Stimulated activated CD4-positive, alpha-beta T cell treated with anti-CD3 and anti-CD28 coated beads, Interleukin-15, amount 100 ng/mL, for 48 hours (primary cell): Measurements from ENCODE around the gene DIS3L2.

ENCODE experiments used
- DNase-seq, 2 donors: peaks; one replicate each; pipeline ENCODE4 v3.0.0-alpha.2; 2020; ENCODE audit warnings: low read depth in 2 of 2

DIS3L2 gene

DNA sequence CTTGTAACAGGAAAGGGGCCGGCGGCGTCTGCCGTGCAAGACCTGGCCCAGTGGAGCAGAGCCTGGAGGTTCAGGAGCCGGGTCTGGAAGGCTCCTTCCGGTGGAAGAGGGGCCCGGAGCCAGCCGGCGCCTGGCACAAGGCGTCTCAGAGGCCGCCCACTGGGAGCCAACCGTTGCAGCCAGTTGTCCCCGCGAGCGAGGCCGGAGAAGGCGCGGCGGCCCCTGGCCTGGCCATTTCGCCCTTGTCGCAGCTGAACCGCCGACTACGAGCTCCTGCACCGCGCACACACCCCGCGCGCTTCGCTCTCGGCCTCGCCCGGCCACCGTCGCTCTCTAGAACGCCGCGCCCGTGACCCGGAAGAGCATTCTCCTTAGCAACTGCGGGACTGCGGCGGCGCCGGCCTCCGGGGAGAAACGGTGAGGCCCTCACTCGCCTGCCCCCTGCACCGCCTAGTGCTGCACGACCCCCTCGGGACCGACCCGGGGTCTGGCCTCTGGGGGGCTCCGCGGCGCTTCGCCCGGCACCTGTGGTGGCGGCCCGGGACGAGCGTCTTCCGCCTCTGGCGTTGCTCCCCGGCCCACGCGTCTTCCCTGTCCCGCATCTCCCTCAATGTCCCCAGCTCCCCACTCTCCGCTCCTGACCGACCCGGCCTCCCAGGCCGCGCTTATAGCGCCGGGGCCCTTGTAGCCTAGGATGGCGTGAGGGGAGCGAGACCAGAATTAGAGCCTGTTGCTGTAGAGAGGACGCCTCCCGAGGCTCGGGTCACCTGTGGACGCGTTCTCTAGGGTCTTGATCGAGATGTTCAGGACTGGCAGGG is at the start of gene DIS3L2:
TSS of gene DIS3L2 (plus strand) at position 365 of the 818 bp plus-strand sequence. CDS start 53,215 bp downstream, outside the sequence.
- DNase-seq: peak; percentile 59 to 68

DNA sequence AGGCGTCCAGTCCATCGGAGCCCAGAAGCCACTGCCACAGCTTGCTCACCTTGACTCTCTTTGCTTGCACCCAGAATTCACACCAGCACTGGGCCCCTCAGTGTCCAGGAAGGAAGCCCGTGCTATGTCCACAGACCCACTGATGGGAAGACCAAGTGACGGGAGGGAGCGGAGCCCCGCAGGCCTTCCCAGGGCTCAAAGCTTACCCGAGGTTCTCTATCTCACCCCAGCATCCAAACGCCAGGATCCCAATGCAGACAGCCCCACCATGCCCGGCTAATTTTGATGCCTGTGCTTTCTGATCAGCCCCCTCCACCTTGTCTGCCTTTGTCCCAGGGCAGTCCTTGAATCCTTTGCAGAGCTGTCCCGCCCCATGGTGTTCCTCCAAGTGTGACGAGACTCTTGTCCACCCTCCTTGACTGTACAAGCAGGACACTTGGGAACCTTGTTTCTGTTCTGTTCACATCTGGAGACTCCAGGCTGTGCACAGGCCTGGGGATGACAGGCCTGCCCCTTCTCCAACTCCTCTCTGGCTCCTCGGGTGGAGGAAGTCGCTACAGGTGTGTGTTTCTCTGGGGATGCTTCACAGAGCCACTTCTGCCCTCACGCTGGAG is 47.3 kb upstream of the DIS3L2 start:
- no peak for DNase-seq

DNA sequence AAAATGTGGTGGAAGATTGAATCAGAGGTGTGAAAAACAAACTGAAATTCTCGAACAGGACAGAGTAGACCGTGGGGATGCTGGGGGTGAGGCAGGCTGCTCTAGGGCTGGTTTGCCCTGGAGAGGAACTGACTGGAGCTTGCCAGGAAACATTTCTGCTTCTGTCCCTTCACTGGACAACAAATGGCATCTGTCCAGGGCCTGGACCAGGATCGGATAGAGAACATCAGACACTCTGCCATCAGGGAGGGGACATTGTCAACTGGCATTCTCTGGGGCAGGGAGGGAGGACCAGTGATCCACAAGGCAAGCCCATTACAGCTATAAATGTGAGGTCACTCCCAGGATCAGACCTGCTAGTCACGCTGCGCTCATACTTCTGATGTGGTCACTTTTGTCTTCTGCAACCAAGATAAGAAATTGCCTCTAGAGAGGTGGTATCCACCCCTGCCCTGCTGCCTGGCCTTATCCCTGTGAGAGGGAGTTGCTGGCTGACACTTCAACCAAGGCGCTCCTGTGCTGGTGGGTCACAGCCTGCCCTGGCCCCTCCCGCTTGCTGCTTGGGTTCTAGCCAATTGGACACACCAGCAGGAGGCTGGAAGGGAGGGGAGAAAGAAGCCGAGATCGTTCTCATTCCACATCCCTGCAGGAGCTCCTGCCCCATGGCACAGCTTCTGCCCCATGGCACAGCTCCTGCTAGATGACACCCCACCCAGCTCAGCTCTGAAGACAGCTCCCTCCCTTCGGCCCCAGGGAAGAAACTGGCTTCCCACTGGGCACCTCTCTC is 44.0 kb upstream of the DIS3L2 start:
- DNase-seq: no peak

- DNase-seq: no peak
Observed at GRCh38 chr2:231918501-231919330, 42.8 kb upstream of the DIS3L2 start.

- no peak for DNase-seq
Observed at GRCh38 chr2:231919341-231920035, 42.0 kb upstream of the DIS3L2 start.

GRCh38 chr2:231920366-231920765 is 41.1 kb upstream of the DIS3L2 start:
- DNase-seq: no peak

- DNase-seq: no peak
Observed at GRCh38 chr2:231920795-231921194, 40.7 kb upstream of the DIS3L2 start.

- DNase-seq: no peak
Observed at GRCh38 chr2:231922311-231923009, 39.1 kb upstream of the DIS3L2 start.

DNA sequence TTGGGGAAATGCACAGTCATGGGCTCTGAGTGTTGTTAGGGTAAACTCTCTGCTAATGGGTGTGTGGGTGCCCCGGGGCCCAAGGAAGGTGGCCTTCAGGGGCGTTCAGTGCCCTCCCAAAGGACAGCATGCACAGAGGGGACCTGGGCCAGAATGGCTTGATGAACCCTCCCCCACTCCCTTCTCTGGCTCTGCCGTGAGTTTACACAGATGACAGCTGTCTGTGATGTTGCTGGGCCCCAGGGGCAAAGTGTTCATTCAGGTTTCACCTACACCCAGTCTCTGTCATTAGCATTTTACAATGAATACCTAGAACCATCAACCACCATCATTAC is 38.5 kb upstream of the DIS3L2 start:
- DNase-seq: no peak

DNA sequence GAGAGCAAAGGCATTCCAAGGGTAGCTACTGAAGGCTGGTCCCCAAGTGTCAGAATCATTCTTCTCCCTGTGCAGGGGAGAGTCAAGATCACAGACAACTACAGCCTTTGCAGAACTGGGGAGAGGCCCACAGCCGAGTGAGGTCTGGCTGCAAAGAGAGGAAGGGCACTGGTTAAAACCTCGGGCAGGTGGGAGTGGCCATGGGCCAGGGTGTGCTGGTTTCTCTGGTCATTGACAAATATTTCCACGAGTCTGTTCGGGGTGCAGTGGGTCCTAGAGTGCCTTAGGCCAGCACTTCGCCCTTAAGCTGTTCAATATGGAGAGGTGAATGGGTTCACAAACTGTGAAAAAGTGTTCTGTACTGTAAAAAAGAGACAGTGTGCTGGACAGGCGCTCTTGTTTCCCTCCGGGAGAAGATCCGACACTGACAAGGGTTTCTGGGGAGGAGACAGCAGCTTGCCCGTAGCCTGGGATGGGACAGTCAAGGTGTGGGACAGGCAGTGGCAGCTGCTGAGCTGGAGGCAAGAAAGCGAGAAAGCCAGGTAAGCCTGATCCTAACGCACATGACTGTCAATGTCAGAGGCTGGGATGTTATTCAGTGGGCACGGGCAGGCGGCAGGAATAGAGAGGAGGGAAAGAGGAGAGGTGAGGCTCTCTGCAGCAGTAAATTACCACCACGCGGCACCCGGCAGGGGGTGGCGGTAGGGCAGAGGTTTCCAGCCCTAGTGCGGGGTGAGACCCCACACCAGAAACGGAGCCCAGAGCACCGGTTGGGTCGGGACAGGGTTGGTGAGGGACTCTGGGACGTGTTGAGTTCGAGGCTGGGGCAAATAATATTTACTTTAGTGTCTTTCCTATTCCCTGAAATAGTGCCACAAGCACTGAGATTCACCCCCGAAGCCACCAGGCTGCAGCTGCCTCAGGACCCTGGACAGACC is 37.3 kb upstream of the DIS3L2 start:
- no peak for DNase-seq

- no peak for DNase-seq
Observed at GRCh38 chr2:231924889-231925275, 36.6 kb upstream of the DIS3L2 start.

DNA sequence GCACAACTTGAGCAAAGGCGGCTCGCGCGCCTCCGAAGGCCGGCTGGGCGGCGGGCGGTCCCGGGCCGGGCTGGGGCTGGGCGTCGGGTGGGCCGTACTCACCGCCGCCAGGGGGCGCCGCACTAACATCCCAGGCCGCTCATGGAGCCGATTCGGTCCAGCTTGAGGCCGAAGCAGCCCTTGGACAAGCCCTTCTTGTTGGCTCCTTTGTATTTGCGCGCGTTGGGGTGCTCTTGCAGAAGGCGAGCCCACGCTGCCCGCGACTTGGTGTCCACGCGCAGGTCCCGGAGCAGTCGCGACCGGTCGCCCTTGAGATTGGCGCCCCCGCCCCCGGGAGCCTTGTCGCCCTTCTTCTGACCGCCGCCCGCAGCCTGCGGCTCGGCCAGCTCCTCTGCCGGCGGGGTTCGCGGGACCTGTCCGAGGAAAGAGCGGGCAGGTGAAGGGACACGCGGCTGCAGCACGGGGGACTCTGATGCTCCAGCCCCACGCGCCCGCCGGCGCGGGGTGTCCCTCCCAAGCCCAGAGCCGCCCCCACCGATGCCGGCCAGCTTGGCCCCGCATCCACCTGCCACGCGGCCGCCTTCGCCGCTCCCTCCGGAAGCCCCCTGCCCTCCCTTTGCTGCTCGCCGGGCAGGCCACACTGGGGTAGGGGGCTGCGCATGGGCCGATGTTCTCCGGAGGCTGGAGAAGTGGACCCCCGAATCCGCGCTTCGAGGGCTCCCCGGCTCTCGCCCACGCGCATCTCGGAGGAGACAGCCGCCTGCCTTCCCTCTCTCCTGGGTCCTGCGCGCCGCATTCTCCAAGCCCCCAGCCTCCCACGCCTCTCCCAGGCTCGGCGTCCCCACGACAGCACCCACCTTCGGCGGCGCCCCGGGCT is 36.0 kb upstream of the DIS3L2 start:
- DNase-seq: peak; percentile 39 to 50

- peak; percentile 62 to 71 for DNase-seq
Observed at GRCh38 chr2:231926180-231926741, 35.3 kb upstream of the DIS3L2 start, which contains the start of gene NPPC. Gene NPPC, minus strand, starts transcription at chr2:231926396. Its CDS starts 147 bp downstream, at chr2:231926249.

DNA sequence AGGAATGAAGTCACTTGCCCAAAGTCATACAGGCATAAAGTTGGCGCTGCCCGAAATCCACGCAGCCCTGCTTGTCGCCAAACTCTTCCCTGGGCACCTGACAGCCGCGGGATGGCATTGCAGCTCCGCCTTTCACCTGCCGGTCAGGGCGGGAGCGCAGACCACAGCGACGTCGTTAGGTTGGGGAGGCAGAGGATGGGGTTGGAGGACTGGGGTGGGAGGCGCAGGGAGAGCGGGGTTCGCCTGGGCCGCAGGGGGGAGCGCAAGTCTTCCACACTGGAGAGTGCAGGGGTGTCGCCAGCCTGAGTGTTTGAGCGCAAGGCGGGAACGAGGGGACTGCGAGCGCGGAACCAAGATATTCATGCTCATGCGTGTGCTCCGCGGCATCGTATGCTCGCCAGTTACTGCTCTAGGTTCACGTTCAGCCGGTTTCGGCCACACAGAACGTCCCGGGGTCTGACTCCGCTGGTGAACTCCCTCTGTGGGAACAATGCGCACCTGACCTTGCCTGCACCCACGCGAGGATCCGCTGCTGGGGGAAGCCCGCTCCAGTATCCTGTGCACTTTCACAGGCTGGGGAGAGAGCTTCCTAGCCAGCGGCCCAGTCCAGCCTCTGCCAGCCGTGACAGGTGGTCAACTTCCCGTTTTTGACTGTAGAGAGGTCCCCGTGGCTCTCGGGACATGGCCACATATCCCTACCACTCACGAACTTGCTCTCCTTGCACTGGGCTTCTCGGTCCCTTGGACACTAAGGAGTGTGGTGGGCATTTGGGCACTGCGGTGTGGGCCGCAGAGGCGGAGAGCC is 34.5 kb upstream of the DIS3L2 start:
- DNase-seq: peak in 1 of 2 donors; percentile 23

DNA sequence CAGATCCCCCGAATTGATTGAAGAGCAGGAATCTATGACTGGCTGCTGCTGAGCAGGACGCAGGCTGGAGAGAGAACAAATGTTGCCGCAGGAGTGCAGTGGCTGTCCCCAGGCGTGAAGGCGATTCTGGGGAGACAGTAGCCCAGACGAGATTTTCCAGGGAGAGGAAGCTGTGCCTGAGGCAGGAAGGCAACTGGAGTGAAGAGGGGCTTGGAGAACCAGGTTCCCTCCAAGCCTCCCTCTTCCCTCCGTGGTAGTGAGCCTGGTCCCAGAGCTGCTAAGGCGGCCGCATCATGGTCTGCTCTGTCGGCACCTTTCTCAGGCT is 34.0 kb upstream of the DIS3L2 start:
- DNase-seq: no peak

GRCh38 chr2:231928481-231928880 is 33.0 kb upstream of the DIS3L2 start:
- DNase-seq: no peak
